GM10248 (cell line): ENCODE results near the gene GTF2A1L.

Source experiments
- CTCF ChIA-PET: fragments of 300-600 bp; sonication (Branson Sonifier 250); formaldehyde crosslinking; extraction: SDS; loops from one replicate; lab custom pipeline; 2021; ENCODE audit warnings: antibody characterized with exemption; lab: Yijun Ruan, JAX
- POLR2A ChIA-PET: fragments of 350-650 bp; sonication (Branson Sonifier 250); formaldehyde crosslinking; extraction: SDS; loops from one replicate; lab custom pipeline; 2020; ENCODE audit warnings: antibody characterized with exemption; lab: Yijun Ruan, JAX
- DNase-seq: peaks from one replicate; pipeline ENCODE4 v3.0.0; 2012; ENCODE audit errors: extremely low spot score
- CTCF ChIP-seq: IDR thresholded peaks from 2 replicates; pipeline ENCODE4 v1.5.1; 2012; ENCODE audit warnings: mild to moderate bottlenecking, low read depth; ENCODE audit errors: extremely low read depth, missing control alignments, control extremely low read depth

The GTF2A1L gene

GRCh38 chr2:48715042-48715899, 97.6 kb downstream of the GTF2A1L start:
- ChIA-PET CTCF (interaction anchor here (0.6 to 2.8 kb wide), 5 partner anchors 12 to 1687 kb away, joined by 3 to 13 read pairs (median 3); no protein-coding TSS in a partner anchor), POLR2A (no interaction called here)
- DNase-seq = no peak

GRCh38 chr2:48715956-48716355, 98.3 kb downstream of the GTF2A1L start:
- CTCF ChIA-PET = interaction anchor here (0.6 to 2.8 kb wide), 5 partner anchors 12 to 1686 kb away, joined by 3 to 13 read pairs (median 3); no protein-coding TSS in a partner anchor
- DNase-seq = no peak
- POLR2A ChIA-PET = no interaction called here
- no peak for TF ChIP-seq CTCF

More at GRCh38 chr2:48715042-48715899, 97.6 kb downstream of the GTF2A1L start:
- no peak for TF ChIP-seq CTCF

GRCh38 chr2:48717846-48718245, 100.2 kb downstream of the GTF2A1L start:
- no peak for TF ChIP-seq CTCF
- POLR2A ChIA-PET = no interaction called here
- CTCF ChIA-PET = interaction anchor here (2.8 kb wide), 1 partner anchor 10 kb away, joined by 13 read pairs; no protein-coding TSS in a partner anchor
- no peak for DNase-seq

GRCh38 chr2:48719480-48720177, 102.0 kb downstream of the GTF2A1L start:
- ChIA-PET POLR2A (no interaction called here), CTCF (interaction anchor here (1.3 to 2.2 kb wide), 3 partner anchors 9 to 13 kb away, joined by 4 to 5 read pairs (median 4); no protein-coding TSS in a partner anchor)
- DNase-seq = no peak
- TF ChIP-seq CTCF = no peak

GRCh38 chr2:48721158-48721557, 103.5 kb downstream of the GTF2A1L start:
- CTCF ChIA-PET = interaction anchor here (1.3 to 2.2 kb wide), 2 partner anchors 10 to 15 kb away, joined by 4 to 5 read pairs; no protein-coding TSS in a partner anchor
- POLR2A ChIA-PET = no interaction called here
- no peak for TF ChIP-seq CTCF
- DNase-seq = no peak

GRCh38 chr2:48722391-48722790, 104.7 kb downstream of the GTF2A1L start:
- DNase-seq = no peak
- no peak for TF ChIP-seq CTCF
- ChIA-PET CTCF (no interaction called here), POLR2A (no interaction called here)
